CD4-positive, CD25-positive, alpha-beta regulatory T cell (primary cell): Measurements from ENCODE around the gene TADA2A. TPM values are rescaled to one million over a fixed set of nuclear protein-coding genes. Genes with fewer than 3 reads are reported as not detected.

Experiments
- ATAC-seq, 2 donors: fragments of 150-1000 bp; cut with Tn5 transposase; one replicate each; pipeline ENCODE4 v1.10.0; 2021; ENCODE audit warnings: low read depth in 2 of 2, moderate number of reproducible peaks in 2 of 2, moderate library complexity in 1 of 2
- DNase-seq, 3 donors: peaks; one replicate each; pipeline versions ENCODE4 v3.0.0 to v3.0.0-alpha.2; 2012 to 2022; ENCODE audit warnings: mixed read lengths in 1 of 3
- H3K27ac ChIP-seq: one replicate; pipeline ENCODE4 v1.7.0; 2013; ENCODE audit warnings: mild to moderate bottlenecking, low read length; ENCODE audit not compliant: insufficient read depth, poor library complexity, severe bottlenecking
- H3K27me3 ChIP-seq: one replicate; pipeline ENCODE4 v1.7.0; 2013; ENCODE audit warnings: low read length; ENCODE audit not compliant: control insufficient read depth, insufficient read depth
- H3K36me3 ChIP-seq: one replicate; pipeline ENCODE4 v1.7.0; 2013; ENCODE audit warnings: mild to moderate bottlenecking, low read length, moderate library complexity; ENCODE audit not compliant: control insufficient read depth, insufficient read depth
- H3K4me1 ChIP-seq: 2 replicates; pipeline ENCODE4 v1.7.0; 2013; ENCODE audit warnings: mild to moderate bottlenecking, low read length; ENCODE audit not compliant: insufficient read depth, control insufficient read depth, poor library complexity, severe bottlenecking
- H3K4me3 ChIP-seq: one replicate; pipeline ENCODE4 v1.7.0; 2013; ENCODE audit warnings: low read depth, mild to moderate bottlenecking, low read length, moderate library complexity
- H3K9me3 ChIP-seq, 2 experiments: 1 replicate in 1 of 2; 2 replicates in 1 of 2; pipeline ENCODE4 v1.7.0; 2013; ENCODE audit warnings: low read length in 2 of 2, mild to moderate bottlenecking in 1 of 2, moderate library complexity in 1 of 2; ENCODE audit not compliant: control insufficient read depth in 2 of 2
- H3K27ac Mint-ChIP-seq, 3 donors: one replicate each; pipeline ENCODE4 v1.8.0; 2020 to 2022; ENCODE audit warnings: mild to moderate bottlenecking in 3 of 3, mixed read lengths in 3 of 3, moderate library complexity in 2 of 3
- H3K27me3 Mint-ChIP-seq: one replicate; pipeline ENCODE4 v1.8.0; 2022; ENCODE audit warnings: mild to moderate bottlenecking, mixed read lengths
- H3K36me3 Mint-ChIP-seq: one replicate; pipeline ENCODE4 v1.8.0; 2020; ENCODE audit warnings: mixed read lengths
- H3K4me1 Mint-ChIP-seq, 4 donors: one replicate each; pipeline ENCODE4 v1.8.0; 2020 to 2022; ENCODE audit warnings: mixed read lengths in 4 of 4, mild to moderate bottlenecking in 1 of 4
- H3K4me3 Mint-ChIP-seq, 4 donors: one replicate each; pipeline ENCODE4 v1.8.0; 2020 to 2022; ENCODE audit warnings: mild to moderate bottlenecking in 4 of 4, mixed read lengths in 4 of 4, moderate library complexity in 3 of 4
- H3K9me3 Mint-ChIP-seq, 7 donors: one replicate each; pipeline ENCODE4 v1.8.0; 2020 to 2022; ENCODE audit warnings: mixed read lengths in 7 of 7, mild to moderate bottlenecking in 3 of 7, moderate library complexity in 2 of 7
- polyA plus RNA-seq, 4 donors: library from polyadenylated mRNA; unstranded; fragments of 300-500 nt; fragmentation: Illumina TruSeq; gene quantifications; one replicate each; pipeline ENCODE4 v1.2.3, GENCODE V29; 2021
- total RNA-seq: library from RNA; stranded (reverse); gene quantifications from one replicate; pipeline ENCODE4 v1.2.3, GENCODE V29; 2022

The TADA2A gene
- total and polyA plus RNA-seq, 5 donors from 2014 or later = 6.3 to 20.2 (median 6.5) TPM

GRCh38 chr17:37490022-37490587 lies 83.4 kb downstream of the TADA2A start:
- Histone ChIP-seq H3K4me1 (peaks cover 20% of the 10 kb centered on the region), H3K36me3 (no peaks in the 10 kb centered on the region), H3K27ac (no peak overlapping the region), H3K27me3 (no peaks in the 10 kb centered on the region), H3K4me3 (peak overlapping the region; percentile 49), H3K9me3 (no peaks in the 10 kb centered on the region)
- H3K36me3 Mint-ChIP-seq = no peaks in the 10 kb centered on the region
- DNase-seq (peak; percentile 57 to 74 (median 62)), ATAC-seq (peak; percentile 63 to 67)
- H3K4me1 Mint-ChIP-seq = peaks cover 16 to 31% (median 22%) of the 10 kb centered on the region in 4 donors
- H3K27ac Mint-ChIP-seq = peak overlapping the region in 1 of 3 donors; percentile 89
- no peaks in the 10 kb centered on the region for H3K9me3 Mint-ChIP-seq
- peak overlapping the region; percentile 91 to 99 (median 93) for H3K4me3 Mint-ChIP-seq
- H3K27me3 Mint-ChIP-seq = peaks cover 5% of the 10 kb centered on the region

- Mint-ChIP-seq H3K9me3 (no peaks in the 10 kb centered on the region), H3K27me3 (peaks cover 5% of the 10 kb centered on the region), H3K27ac (peak overlapping the region; percentile 3 to 94 (median 89)), H3K36me3 (no peaks in the 10 kb centered on the region), H3K4me1 (peaks cover 16 to 31% (median 22%) of the 10 kb centered on the region in 4 donors), H3K4me3 (peak overlapping the region; percentile 91 to 99 (median 93))
- no peaks in the 10 kb centered on the region for H3K9me3 ChIP-seq
- DNase-seq = no peak
- no peaks in the 10 kb centered on the region for H3K36me3 ChIP-seq
- H3K4me1 ChIP-seq = peaks cover 20% of the 10 kb centered on the region
- no peak overlapping the region for H3K27ac ChIP-seq
- H3K4me3 ChIP-seq = peak overlapping the region; percentile 49
- no peak for ATAC-seq
- H3K27me3 ChIP-seq = no peaks in the 10 kb centered on the region
These were observed 84.2 kb downstream of the TADA2A start for GRCh38 chr17:37490638-37491614.

GRCh38 chr17:37492167-37492566 lies 85.5 kb downstream of the TADA2A start:
- H3K27ac Mint-ChIP-seq = no peak overlapping the region
- peaks cover 5% of the 10 kb centered on the region for H3K27me3 Mint-ChIP-seq
- H3K4me1 Mint-ChIP-seq = peaks cover 16 to 31% (median 22%) of the 10 kb centered on the region in 4 donors

GRCh38 chr17:37493249-37494027 lies 86.8 kb downstream of the TADA2A start:
- Histone ChIP-seq H3K36me3 (no peaks in the 10 kb centered on the region), H3K4me3 (no peak overlapping the region), H3K27ac (no peak overlapping the region), H3K27me3 (no peaks in the 10 kb centered on the region), H3K9me3 (no peaks in the 10 kb centered on the region), H3K4me1 (peaks cover 17% of the 10 kb centered on the region)
- no peak overlapping the region for H3K27ac Mint-ChIP-seq
- DNase-seq (no peak), ATAC-seq (no peak)
- H3K9me3 Mint-ChIP-seq = no peaks in the 10 kb centered on the region
- peak overlapping the region in 1 of 4 donors; percentile 42 for H3K4me3 Mint-ChIP-seq
- H3K27me3 Mint-ChIP-seq = peaks cover 5% of the 10 kb centered on the region
- peaks cover 8 to 25% (median 19%) of the 10 kb centered on the region in 4 donors for H3K4me1 Mint-ChIP-seq
- H3K36me3 Mint-ChIP-seq = no peaks in the 10 kb centered on the region

More at GRCh38 chr17:37492167-37492566, 85.5 kb downstream of the TADA2A start:
- no peak overlapping the region for H3K27ac ChIP-seq
- no peaks in the 10 kb centered on the region for H3K27me3 ChIP-seq
- DNase-seq (no peak), ATAC-seq (no peak)
- Mint-ChIP-seq H3K9me3 (no peaks in the 10 kb centered on the region), H3K36me3 (no peaks in the 10 kb centered on the region), H3K4me3 (peak overlapping the region in 2 of 4 donors; percentile 38 to 91)
- peaks cover 20% of the 10 kb centered on the region for H3K4me1 ChIP-seq
- H3K9me3 ChIP-seq = no peaks in the 10 kb centered on the region
- H3K4me3 ChIP-seq = no peak overlapping the region
- H3K36me3 ChIP-seq = no peaks in the 10 kb centered on the region

GRCh38 chr17:37494401-37494831 lies 87.7 kb downstream of the TADA2A start:
- Mint-ChIP-seq H3K27ac (no peak overlapping the region), H3K9me3 (no peaks in the 10 kb centered on the region)
- H3K4me1 ChIP-seq = peaks cover 11% of the 10 kb centered on the region

GRCh38 chr17:37494971-37495370 lies 88.3 kb downstream of the TADA2A start:
- Mint-ChIP-seq H3K36me3 (no peaks in the 10 kb centered on the region), H3K4me3 (peak overlapping the region in 1 of 4 donors; percentile 19), H3K4me1 (peaks cover 7 to 23% (median 12%) of the 10 kb centered on the region in 4 donors), H3K27me3 (peaks cover 5% of the 10 kb centered on the region), H3K27ac (no peak overlapping the region), H3K9me3 (no peaks in the 10 kb centered on the region)
- H3K27ac ChIP-seq = no peak overlapping the region
- H3K27me3 ChIP-seq = no peaks in the 10 kb centered on the region
- no peaks in the 10 kb centered on the region for H3K9me3 ChIP-seq
- H3K4me3 ChIP-seq = no peak overlapping the region
- no peak for DNase-seq
- no peaks in the 10 kb centered on the region for H3K36me3 ChIP-seq
- ATAC-seq = no peak
- H3K4me1 ChIP-seq = peaks cover 11% of the 10 kb centered on the region

More at GRCh38 chr17:37494401-37494831, 87.7 kb downstream of the TADA2A start:
- Mint-ChIP-seq H3K4me1 (peaks cover 7 to 23% (median 13%) of the 10 kb centered on the region in 4 donors), H3K27me3 (peaks cover 5% of the 10 kb centered on the region), H3K4me3 (no peak overlapping the region), H3K36me3 (no peaks in the 10 kb centered on the region)
- Histone ChIP-seq H3K27me3 (no peaks in the 10 kb centered on the region), H3K27ac (no peak overlapping the region), H3K9me3 (no peaks in the 10 kb centered on the region), H3K36me3 (no peaks in the 10 kb centered on the region), H3K4me3 (no peak overlapping the region)
- no peak for DNase-seq
- no peak for ATAC-seq

GRCh38 chr17:37500378-37500777 lies 93.7 kb downstream of the TADA2A start:
- DNase-seq (no peak), ATAC-seq (no peak)
- no peaks in the 10 kb centered on the region for H3K27me3 ChIP-seq
- Mint-ChIP-seq H3K27me3 (no peaks in the 10 kb centered on the region), H3K4me3 (no peak overlapping the region), H3K4me1 (peaks cover 0 to 2% (median 0%) of the 10 kb centered on the region in 4 donors), H3K27ac (no peak overlapping the region), H3K36me3 (no peaks in the 10 kb centered on the region), H3K9me3 (no peaks in the 10 kb centered on the region)
- no peaks in the 10 kb centered on the region for H3K9me3 ChIP-seq
- H3K27ac ChIP-seq = no peak overlapping the region
- H3K4me1 ChIP-seq = no peaks in the 10 kb centered on the region
- no peak overlapping the region for H3K4me3 ChIP-seq
- H3K36me3 ChIP-seq = no peaks in the 10 kb centered on the region
